ENCODE results near the gene CNTN5.

- TF ChIP-seq POLR2AphosphoS5 (IDR thresholded peaks at IDR 0.05), result no peak
- no peak for TF ChIP-seq CTCF (IDR thresholded peaks at IDR 0.05)
- TF ChIP-seq POLR2A (IDR thresholded peaks at IDR 0.05), result no peak
Observed at GRCh38 chr11:99171330-99171729, 150.6 kb downstream of the CNTN5 start.

Data from upper lobe of left lung (tissue), 4 donors.